ENCODE results near the gene RPS2.

Gene RPS2

DNA sequence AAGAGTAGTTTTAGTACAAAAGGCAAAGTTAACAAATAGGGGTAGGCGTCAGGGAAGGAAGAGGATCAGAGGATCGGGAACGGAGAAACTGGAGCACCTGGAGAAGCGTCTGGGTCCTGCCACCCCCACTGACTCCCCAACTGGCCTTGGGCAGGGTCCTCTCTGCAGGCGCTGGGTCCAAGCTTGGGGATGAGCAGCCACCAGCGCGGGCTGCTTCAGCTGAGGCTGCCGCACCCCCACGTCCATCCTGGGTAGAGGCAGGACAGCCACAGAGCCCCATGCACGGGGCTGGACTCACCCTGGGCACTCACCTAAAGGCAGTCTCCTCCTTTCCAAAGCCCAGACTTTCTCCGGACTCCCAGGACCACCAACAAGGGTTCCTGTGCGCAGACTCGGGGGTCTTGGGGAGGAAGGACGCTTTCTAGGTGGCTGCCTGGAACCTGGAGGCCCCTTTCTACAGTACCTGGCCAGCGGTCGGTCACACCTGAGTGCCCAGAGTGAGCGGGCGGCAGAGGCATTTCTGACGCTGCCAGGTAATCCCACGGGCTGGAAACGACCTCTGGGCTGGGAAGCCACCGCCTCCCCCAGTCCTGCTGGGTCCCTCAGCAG lies 47.5 kb downstream of the RPS2 start:
- H3K27ac ChIP-seq: no peak overlapping the region
- TF ChIP-seq, protein P1, sequence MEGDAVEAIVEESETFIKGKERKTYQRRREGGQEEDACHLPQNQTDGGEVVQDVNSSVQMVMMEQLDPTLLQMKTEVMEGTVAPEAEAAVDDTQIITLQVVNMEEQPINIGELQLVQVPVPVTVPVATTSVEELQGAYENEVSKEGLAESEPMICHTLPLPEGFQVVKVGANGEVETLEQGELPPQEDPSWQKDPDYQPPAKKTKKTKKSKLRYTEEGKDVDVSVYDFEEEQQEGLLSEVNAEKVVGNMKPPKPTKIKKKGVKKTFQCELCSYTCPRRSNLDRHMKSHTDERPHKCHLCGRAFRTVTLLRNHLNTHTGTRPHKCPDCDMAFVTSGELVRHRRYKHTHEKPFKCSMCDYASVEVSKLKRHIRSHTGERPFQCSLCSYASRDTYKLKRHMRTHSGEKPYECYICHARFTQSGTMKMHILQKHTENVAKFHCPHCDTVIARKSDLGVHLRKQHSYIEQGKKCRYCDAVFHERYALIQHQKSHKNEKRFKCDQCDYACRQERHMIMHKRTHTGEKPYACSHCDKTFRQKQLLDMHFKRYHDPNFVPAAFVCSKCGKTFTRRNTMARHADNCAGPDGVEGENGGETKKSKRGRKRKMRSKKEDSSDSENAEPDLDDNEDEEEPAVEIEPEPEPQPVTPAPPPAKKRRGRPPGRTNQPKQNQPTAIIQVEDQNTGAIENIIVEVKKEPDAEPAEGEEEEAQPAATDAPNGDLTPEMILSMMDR (conservative IDR thresholded peaks at IDR 0.05): no peak

DNA sequence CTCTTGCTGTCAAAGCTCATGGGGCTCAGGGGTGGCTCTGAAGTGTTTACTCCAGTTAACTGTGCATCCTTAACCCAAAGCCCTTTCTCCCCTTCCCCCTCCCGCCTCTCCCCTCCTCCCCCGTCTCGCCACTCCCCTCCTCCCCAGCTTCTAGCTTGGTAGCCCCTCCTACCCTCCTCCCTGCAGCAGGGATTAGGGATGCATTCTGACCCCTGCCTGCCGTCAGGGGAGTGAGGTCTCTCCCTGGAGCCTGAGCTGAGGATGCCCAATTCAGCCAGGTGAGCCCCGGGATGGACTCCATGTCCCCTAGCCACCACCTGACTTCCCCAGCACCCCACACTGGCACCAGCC lies 48.0 kb downstream of the RPS2 start:
- H3K27ac ChIP-seq: no peak overlapping the region
- TF ChIP-seq, protein P1 (conservative IDR thresholded peaks at IDR 0.05): no peak

DNA sequence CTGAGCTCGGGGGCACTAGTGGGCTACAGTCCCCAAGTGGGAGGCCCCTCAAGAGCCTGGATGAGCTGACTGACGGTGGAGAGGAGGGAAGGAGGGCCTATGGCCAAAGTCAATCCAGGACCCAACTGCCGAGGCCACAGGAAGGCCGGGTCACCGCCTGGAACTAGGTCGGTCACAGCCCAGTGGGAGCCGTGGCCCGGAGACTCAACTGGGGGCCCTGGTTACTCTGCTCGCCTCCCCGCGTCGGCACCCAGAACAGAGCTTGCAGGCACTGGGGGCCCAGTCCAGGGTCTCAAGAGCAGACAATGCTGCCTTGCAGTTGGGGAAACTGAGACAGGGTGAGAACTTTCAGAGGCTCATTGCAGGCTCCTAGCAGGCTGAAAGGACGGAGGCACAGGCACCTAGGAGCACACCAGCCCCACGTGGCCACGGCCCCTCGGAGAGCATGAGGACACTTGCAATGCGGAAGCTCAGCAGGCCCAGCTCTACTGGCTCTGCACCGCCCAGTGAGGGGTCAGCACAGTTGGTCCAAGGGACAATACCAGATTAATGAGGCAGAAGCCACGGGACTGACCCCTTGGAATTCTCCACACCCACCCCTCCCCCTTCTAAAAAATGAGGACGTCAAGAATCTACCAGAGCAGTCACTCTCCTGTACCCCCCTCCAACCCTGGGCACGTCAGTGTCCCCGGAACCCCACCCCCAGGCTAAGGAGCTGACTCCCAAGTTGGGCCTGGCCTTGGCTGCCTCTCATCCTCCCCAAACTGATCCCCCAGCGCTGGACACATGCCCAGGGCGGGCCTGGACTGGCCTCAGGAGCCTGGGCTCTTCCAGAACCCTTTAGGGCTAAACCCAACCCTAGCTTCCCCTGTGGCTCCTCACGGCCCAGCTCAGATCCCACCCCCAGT lies 48.6 kb downstream of the RPS2 start:
- H3K27ac ChIP-seq: no peak overlapping the region
- TF ChIP-seq, protein P1 (conservative IDR thresholded peaks at IDR 0.05): no peak

DNA sequence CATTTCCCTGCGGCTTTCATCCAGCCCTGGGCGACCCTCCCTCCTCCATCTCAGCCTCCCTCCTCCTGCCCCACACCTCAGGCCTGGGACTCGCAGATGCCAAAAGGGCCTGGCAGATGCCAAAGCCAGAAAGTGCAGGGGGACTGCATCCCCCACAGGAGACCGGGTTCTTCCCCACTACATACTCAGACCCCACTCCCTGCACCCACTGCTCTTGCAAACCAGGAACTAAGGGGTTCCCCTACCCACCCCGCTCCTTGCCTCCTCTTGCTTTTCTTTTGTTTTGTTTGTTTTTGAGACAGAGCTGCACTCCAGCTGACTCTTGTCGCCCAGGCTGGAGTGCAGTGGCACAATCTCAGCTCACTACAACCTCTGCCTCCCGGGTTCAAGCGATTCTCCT lies 49.6 kb downstream of the RPS2 start:
- H3K27ac ChIP-seq: no peak overlapping the region
- TF ChIP-seq, protein P1 (conservative IDR thresholded peaks at IDR 0.05): no peak

DNA sequence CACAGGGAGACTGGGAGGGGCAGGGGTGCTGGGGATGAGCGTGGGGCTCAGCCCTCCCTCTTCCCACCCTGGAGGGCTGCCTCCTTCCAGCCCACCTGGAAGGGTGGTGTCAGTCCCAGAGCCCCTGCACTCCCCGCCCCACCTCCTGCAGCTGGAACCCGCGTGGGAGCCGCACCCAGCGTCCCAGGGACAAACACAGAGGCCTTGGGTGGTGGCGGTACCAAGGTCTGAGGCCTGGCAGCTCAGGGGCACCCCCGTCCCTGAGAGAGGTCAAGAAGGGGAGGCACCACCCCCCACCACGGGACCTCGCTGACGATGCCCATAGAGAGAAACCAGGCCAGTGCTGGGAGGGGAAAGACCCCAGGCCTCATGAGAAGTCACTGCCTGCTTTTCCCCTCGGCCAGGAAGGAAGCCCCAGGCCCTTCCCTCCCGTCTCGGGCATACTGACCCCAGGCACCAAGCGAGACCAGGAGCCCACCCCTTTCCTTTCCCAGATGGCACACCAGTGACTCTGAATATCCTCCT lies 50.5 kb downstream of the RPS2 start:
- TF ChIP-seq, protein P1 (conservative IDR thresholded peaks at IDR 0.05): no peak
- H3K27ac ChIP-seq: no peak overlapping the region

DNA sequence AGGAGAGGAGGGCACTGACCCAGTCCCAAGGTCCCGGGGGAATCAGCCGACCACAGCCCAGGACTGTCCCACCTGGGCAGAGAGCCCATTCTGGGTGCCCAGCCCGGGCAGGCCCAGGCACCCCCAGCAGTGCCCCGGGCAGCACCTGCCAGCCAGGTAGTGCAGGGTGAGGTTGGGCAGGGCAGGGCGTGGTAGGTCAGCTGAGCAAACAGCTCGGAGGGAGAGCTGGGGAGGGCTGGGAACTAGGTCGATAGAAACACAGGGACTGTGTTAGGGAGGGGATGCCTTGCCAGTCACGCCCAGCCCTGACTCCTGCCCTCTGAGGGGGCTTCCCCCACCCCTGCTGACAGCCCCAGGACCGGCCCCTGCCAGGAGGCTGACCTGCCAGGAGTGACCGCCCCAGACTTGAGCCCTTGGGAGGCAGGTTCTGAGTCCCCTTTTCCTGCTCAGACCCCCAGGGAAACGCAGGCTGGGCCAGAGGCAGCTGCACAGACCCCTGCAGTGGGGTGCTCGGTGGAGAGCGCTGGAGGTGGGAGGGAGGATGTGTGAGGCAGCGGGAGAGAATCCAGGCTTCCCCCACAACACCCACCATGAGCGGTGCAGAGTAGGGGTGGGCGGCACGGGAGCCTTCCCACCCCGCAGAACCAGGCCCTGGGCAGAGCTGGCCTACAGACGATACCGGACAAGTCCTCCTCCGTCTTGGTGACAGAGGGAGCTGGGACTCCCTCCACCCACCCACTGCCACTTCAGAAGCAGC lies 51.1 kb downstream of the RPS2 start:
- no peak overlapping the region for H3K27ac ChIP-seq
- TF ChIP-seq, protein P1 (conservative IDR thresholded peaks at IDR 0.05): no peak

DNA sequence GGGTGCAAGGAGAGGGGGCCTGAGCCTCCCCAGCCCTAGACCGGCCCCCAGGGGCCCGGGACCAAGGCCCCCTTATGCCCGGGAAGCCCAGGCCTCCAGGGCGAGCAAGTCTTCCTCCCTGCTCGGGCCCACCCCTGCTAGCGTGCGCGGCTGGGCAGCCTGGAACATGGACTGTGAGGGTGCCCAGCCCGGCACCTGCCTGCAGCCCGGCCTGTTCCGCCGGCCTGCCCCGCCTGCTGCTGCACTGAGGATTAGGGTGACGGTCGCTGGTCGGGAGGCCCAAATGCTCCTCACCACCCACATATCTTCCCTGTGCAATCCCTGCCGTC lies 52.4 kb downstream of the RPS2 start:
- TF ChIP-seq, protein P1 (conservative IDR thresholded peaks at IDR 0.05): no peak
- no peak overlapping the region for H3K27ac ChIP-seq
